Keratinocyte (primary cell): ENCODE data around the gene ARL1. TPM values are rescaled to one million over a fixed set of nuclear protein-coding genes. Genes with fewer than 3 reads are reported as not detected.

Source experiments
- DNase-seq: peaks from one replicate; pipeline ENCODE4 v3.0.0-alpha.2; 2011; ENCODE audit warnings: low read depth, missing footprints, low spot score
- FAIRE-seq: peaks from 2 replicates; lab custom pipeline; 2011; peaks lifted over from hg19 to GRCh38; lab: Jason Lieb, UNC
- H2AFZ ChIP-seq: 2 replicates; pipeline ENCODE4 v1.6.0; 2012; ENCODE audit warnings: low read length, control low read depth, inconsistent platforms; ENCODE audit not compliant: control insufficient read depth
- H3K27ac ChIP-seq: 2 replicates; pipeline ENCODE4 v1.5.1; 2011; ENCODE audit warnings: low read length; ENCODE audit not compliant: control insufficient read depth, insufficient read depth
- H3K27me3 ChIP-seq: 3 replicates; pipeline ENCODE4 v1.6.0; 2011; ENCODE audit warnings: low read length; ENCODE audit not compliant: control insufficient read depth, insufficient read depth; ENCODE audit errors: extremely low read depth
- H3K36me3 ChIP-seq, 2 experiments: 2 replicates in 1 of 2; 3 replicates in 1 of 2; pipeline ENCODE4 v1.5.1; 2011; ENCODE audit warnings: low read length in 2 of 2, mild to moderate bottlenecking in 1 of 2; ENCODE audit not compliant: control insufficient read depth in 2 of 2, insufficient read depth in 2 of 2; ENCODE audit errors: extremely low read depth in 1 of 2
- H3K4me1 ChIP-seq: 3 replicates; pipeline ENCODE4 v1.5.1; 2011; ENCODE audit warnings: low read length; ENCODE audit not compliant: control insufficient read depth, insufficient read depth; ENCODE audit errors: extremely low read depth
- H3K4me2 ChIP-seq: 3 replicates; pipeline ENCODE4 v1.6.0; 2011; ENCODE audit warnings: low read depth, low read length; ENCODE audit not compliant: control insufficient read depth, insufficient read depth; ENCODE audit errors: extremely low read depth
- H3K4me3 ChIP-seq, 3 experiments: fragments of 200-600 bp in 1 of 3; sonication (generic) in 1 of 3; 2 replicates in 2 of 3; 3 replicates in 1 of 3; pipeline ENCODE4 v1.5.1; 2011 to 2016; ENCODE audit warnings: low read length in 3 of 3, mild to moderate bottlenecking in 3 of 3, control low read depth in 2 of 3, inconsistent platforms in 1 of 3, low read depth in 1 of 3, mixed read lengths in 1 of 3, mixed run types in 1 of 3, moderate library complexity in 1 of 3; ENCODE audit not compliant: control insufficient read depth in 2 of 3, insufficient read depth in 2 of 3; ENCODE audit errors: extremely low read depth in 1 of 3
- H3K79me2 ChIP-seq: 2 replicates; pipeline ENCODE4 v1.6.0; 2012; ENCODE audit warnings: low read length; ENCODE audit not compliant: control insufficient read depth, insufficient read depth
- H3K9ac ChIP-seq: 3 replicates; pipeline ENCODE4 v1.6.0; 2011; ENCODE audit warnings: low read length; ENCODE audit not compliant: control insufficient read depth, insufficient read depth; ENCODE audit errors: extremely low read depth
- H3K9me1 ChIP-seq: 3 replicates; pipeline ENCODE4 v1.6.0; 2011; ENCODE audit warnings: low read length; ENCODE audit not compliant: control insufficient read depth, insufficient read depth; ENCODE audit errors: extremely low read depth
- H3K9me3 ChIP-seq: 2 replicates; pipeline ENCODE4 v1.5.1; 2012; ENCODE audit warnings: low read depth, low read length; ENCODE audit not compliant: control insufficient read depth
- H4K20me1 ChIP-seq: 3 replicates; pipeline ENCODE4 v1.6.0; 2011; ENCODE audit warnings: low read length; ENCODE audit not compliant: control insufficient read depth, insufficient read depth; ENCODE audit errors: extremely low read depth
- EZH2 ChIP-seq: IDR thresholded peaks from one replicate; pipeline ENCODE4 v1.6.1; 2012; ENCODE audit warnings: inconsistent platforms, mild to moderate bottlenecking, low read length, moderate library complexity
- dilution Hi-C: fragments of 300-500 bp; cut with MboI; formaldehyde crosslinking; loops from one replicate; pipeline ENCODE4 v1.7.0; 2020; ENCODE audit warnings: low sequenced_read_pairs; ENCODE audit not compliant: extremely low pct_ligation_motif_present
- polyA plus RNA-seq, 5 experiments: library from polyadenylated mRNA; depleted of rRNA in 3 of 5; stranded (reverse) in 3 of 5; stranded (forward) in 1 of 5; unstranded in 1 of 5; fragments of >200 nt; gene quantifications; 1 replicate in 1 of 5; 2 replicates in 3 of 5; 3 replicates in 1 of 5; pipeline versions ENCODE4 v1.2.1 to v1.2.3, GENCODE V29; 2011 to 2012; ENCODE audit warnings: missing spikeins in 2 of 5, low read depth in 1 of 5, low replicate concordance in 1 of 5
- TF ChIP-seq, protein P1 (sequence below), 3 experiments: IDR thresholded peaks in 1 of 3; conservative IDR thresholded peaks in 1 of 3; optimal IDR thresholded peaks in 1 of 3; 2 replicates in 2 of 3; 3 replicates in 1 of 3; pipeline versions ENCODE3 to v1.5.1; 2011; ENCODE audit warnings: low read length in 3 of 3, mild to moderate bottlenecking in 3 of 3, moderate library complexity in 2 of 3, control low read depth in 1 of 3, inconsistent platforms in 1 of 3; ENCODE audit not compliant: insufficient read depth in 2 of 3; ENCODE audit errors: extremely low read depth in 1 of 3

The ARL1 gene
- polyA plus RNA-seq, 1 donor (not counting 4 experiments of a cell fraction or from before 2014, with no cell fraction given) = 102 TPM

GRCh38 chr12:101361455-101361854 is 46.1 kb downstream of the ARL1 start:
- Histone ChIP-seq H3K9ac (no peak overlapping the region), H3K9me1 (no peaks in the 10 kb centered on the region), H2AFZ (no peak overlapping the region), H3K36me3 (peaks cover 12 to 13% of the 10 kb centered on the region in 2 experiments), H3K4me3 (no peak overlapping the region), H3K4me2 (no peak overlapping the region), H3K27me3 (no peaks in the 10 kb centered on the region), H3K4me1 (no peaks in the 10 kb centered on the region), H3K27ac (no peak overlapping the region), H3K9me3 (no peaks in the 10 kb centered on the region), H4K20me1 (no peaks in the 10 kb centered on the region), H3K79me2 (no peaks in the 10 kb centered on the region)
- FAIRE-seq (no peak), DNase-seq (no peak)
- dilution Hi-C loops = no loop called here
- TF ChIP-seq, protein P1, sequence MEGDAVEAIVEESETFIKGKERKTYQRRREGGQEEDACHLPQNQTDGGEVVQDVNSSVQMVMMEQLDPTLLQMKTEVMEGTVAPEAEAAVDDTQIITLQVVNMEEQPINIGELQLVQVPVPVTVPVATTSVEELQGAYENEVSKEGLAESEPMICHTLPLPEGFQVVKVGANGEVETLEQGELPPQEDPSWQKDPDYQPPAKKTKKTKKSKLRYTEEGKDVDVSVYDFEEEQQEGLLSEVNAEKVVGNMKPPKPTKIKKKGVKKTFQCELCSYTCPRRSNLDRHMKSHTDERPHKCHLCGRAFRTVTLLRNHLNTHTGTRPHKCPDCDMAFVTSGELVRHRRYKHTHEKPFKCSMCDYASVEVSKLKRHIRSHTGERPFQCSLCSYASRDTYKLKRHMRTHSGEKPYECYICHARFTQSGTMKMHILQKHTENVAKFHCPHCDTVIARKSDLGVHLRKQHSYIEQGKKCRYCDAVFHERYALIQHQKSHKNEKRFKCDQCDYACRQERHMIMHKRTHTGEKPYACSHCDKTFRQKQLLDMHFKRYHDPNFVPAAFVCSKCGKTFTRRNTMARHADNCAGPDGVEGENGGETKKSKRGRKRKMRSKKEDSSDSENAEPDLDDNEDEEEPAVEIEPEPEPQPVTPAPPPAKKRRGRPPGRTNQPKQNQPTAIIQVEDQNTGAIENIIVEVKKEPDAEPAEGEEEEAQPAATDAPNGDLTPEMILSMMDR (optimal IDR thresholded peaks at IDR 0.05 in 1 of 3, IDR thresholded peaks at IDR 0.05 in 1 of 3, conservative IDR thresholded peaks at IDR 0.05 in 1 of 3; ENCODE audit: extremely low read depth in 1 of 3, insufficient read depth in 2 of 3, low read length in 3 of 3) = no peak
- no peak for TF ChIP-seq EZH2

DNA sequence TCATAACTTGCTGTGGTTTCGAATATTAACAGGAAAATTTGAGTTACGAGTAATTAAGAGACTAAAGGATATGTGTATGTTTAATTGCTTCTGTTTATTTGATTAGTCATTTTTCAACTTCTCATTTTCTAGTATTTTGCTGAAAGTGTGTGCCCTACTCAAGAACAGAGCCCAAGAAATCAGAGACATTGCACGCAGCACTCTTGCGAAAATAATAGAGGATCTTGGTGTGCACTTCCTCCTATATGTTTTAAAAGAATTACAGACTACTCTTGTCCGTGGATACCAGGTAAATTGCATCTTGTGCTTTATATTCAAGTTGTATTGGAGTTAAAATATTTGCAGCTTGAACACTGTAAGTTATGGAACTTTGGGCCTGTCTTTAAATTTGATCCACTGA is 50.8 kb downstream of the ARL1 start:
- Histone ChIP-seq H4K20me1 (no peaks in the 10 kb centered on the region), H3K79me2 (no peaks in the 10 kb centered on the region), H3K9me3 (no peaks in the 10 kb centered on the region), H3K4me3 (no peak overlapping the region), H2AFZ (no peak overlapping the region), H3K27me3 (no peaks in the 10 kb centered on the region), H3K27ac (no peak overlapping the region), H3K4me2 (no peak overlapping the region), H3K9me1 (no peaks in the 10 kb centered on the region), H3K9ac (no peak overlapping the region), H3K4me1 (no peaks in the 10 kb centered on the region), H3K36me3 (peaks cover 6 to 13% of the 10 kb centered on the region in 2 experiments)
- dilution Hi-C loops = no loop called here
- no peak for DNase-seq
- TF ChIP-seq EZH2 = no peak
- TF ChIP-seq, protein P1 (optimal IDR thresholded peaks at IDR 0.05 in 1 of 3, IDR thresholded peaks at IDR 0.05 in 1 of 3, conservative IDR thresholded peaks at IDR 0.05 in 1 of 3; ENCODE audit: extremely low read depth in 1 of 3, insufficient read depth in 2 of 3, low read length in 3 of 3) = no peak
- no peak for FAIRE-seq
